NT2/D1 (cell line): ENCODE measurements around the gene HOXC13.

ENCODE experiments used
- DNase-seq: peaks from one replicate; pipeline ENCODE4 v3.0.0-alpha.2; 2011; ENCODE audit warnings: low read depth, low spot score
- H3K27me3 ChIP-seq: 2 replicates; pipeline ENCODE4 v1.6.0; 2011; ENCODE audit warnings: mild to moderate bottlenecking; ENCODE audit not compliant: insufficient read length, insufficient read depth
- H3K36me3 ChIP-seq: 2 replicates; pipeline ENCODE4 v1.6.1; 2011; ENCODE audit warnings: mild to moderate bottlenecking, low read length, mixed read lengths; ENCODE audit not compliant: insufficient read depth, insufficient read length
- H3K4me1 ChIP-seq: 2 replicates; pipeline ENCODE4 v1.5.1; 2011; ENCODE audit not compliant: insufficient read depth, insufficient read length
- H3K4me3 ChIP-seq: 2 replicates; pipeline ENCODE4 v1.5.1; 2011; ENCODE audit warnings: low read depth; ENCODE audit not compliant: insufficient read length
- H3K9ac ChIP-seq: 2 replicates; pipeline ENCODE4 v1.6.0; 2011; ENCODE audit warnings: low read depth; ENCODE audit not compliant: insufficient read length
- H3K9me3 ChIP-seq: 2 replicates; pipeline ENCODE4 v1.5.1; 2011; ENCODE audit warnings: mild to moderate bottlenecking, low read length; ENCODE audit not compliant: insufficient read depth
- SUZ12 ChIP-seq: IDR thresholded peaks from 2 replicates; pipeline ENCODE4 v1.6.1; 2011; ENCODE audit not compliant: insufficient read length, insufficient read depth; ENCODE audit errors: extremely low read depth
- YY1 ChIP-seq: IDR thresholded peaks from 2 replicates; pipeline ENCODE4 v1.6.1; 2011; ENCODE audit not compliant: insufficient read length, insufficient read depth
- ZNF274 ChIP-seq: IDR thresholded peaks from 2 replicates; pipeline ENCODE4 v1.6.1; 2011; ENCODE audit warnings: mild to moderate bottlenecking, low read depth, low read length

Gene HOXC13

GRCh38 chr12:53992377-53992889 is 53.8 kb downstream of the HOXC13 start:
- Histone ChIP-seq H3K4me3 (no peak overlapping the region), H3K4me1 (peaks cover 16% of the 10 kb centered on the region), H3K36me3 (no peaks in the 10 kb centered on the region), H3K9me3 (no peaks in the 10 kb centered on the region), H3K27me3 (peaks cover 100% of the 10 kb centered on the region), H3K9ac (no peak overlapping the region)
- TF ChIP-seq YY1 (no peak), ZNF274 (no peak), SUZ12 (no peak)
- DNase-seq: no peak

- peaks cover 100% of the 10 kb centered on the region for H3K27me3 ChIP-seq
- TF ChIP-seq ZNF274 (no peak), SUZ12 (no peak), YY1 (no peak)
- H3K9me3 ChIP-seq: no peaks in the 10 kb centered on the region
- no peak overlapping the region for H3K9ac ChIP-seq
- no peak for DNase-seq
- H3K36me3 ChIP-seq: no peaks in the 10 kb centered on the region
- no peak overlapping the region for H3K4me3 ChIP-seq
- H3K4me1 ChIP-seq: peaks cover 21% of the 10 kb centered on the region
Measured at GRCh38 chr12:53993162-53994008, 54.8 kb downstream of the HOXC13 start.

- Histone ChIP-seq H3K27me3 (peaks cover 100% of the 10 kb centered on the region), H3K4me3 (no peak overlapping the region), H3K36me3 (no peaks in the 10 kb centered on the region), H3K9ac (no peak overlapping the region), H3K4me1 (peaks cover 21% of the 10 kb centered on the region), H3K9me3 (no peaks in the 10 kb centered on the region)
- no peak for DNase-seq
- TF ChIP-seq YY1: no peak
- TF ChIP-seq ZNF274: no peak
- peak; percentile 84 for TF ChIP-seq SUZ12
Measured at GRCh38 chr12:53994009-53994263, 55.3 kb downstream of the HOXC13 start.

GRCh38 chr12:53994264-53995001 is 55.8 kb downstream of the HOXC13 start:
- H3K36me3 ChIP-seq: no peaks in the 10 kb centered on the region
- H3K9ac ChIP-seq: peak overlapping the region; percentile 3
- TF ChIP-seq ZNF274: no peak
- peak; percentile 96 for TF ChIP-seq SUZ12
- no peak for TF ChIP-seq YY1
- H3K9me3 ChIP-seq: no peaks in the 10 kb centered on the region
- H3K27me3 ChIP-seq: peaks cover 100% of the 10 kb centered on the region
- H3K4me3 ChIP-seq: no peak overlapping the region
- peaks cover 21% of the 10 kb centered on the region for H3K4me1 ChIP-seq
- DNase-seq: no peak

GRCh38 chr12:53995002-53995377 is 56.4 kb downstream of the HOXC13 start:
- no peak for DNase-seq
- peak overlapping the region; percentile 3 for H3K9ac ChIP-seq
- H3K4me3 ChIP-seq: no peak overlapping the region

GRCh38 chr12:53995378-53996239 is 57.0 kb downstream of the HOXC13 start:
- H3K4me3 ChIP-seq: peak overlapping the region; percentile 9
- H3K9ac ChIP-seq: peak overlapping the region; percentile 18
- no peaks in the 10 kb centered on the region for H3K9me3 ChIP-seq
- TF ChIP-seq ZNF274 (no peak), YY1 (no peak), SUZ12 (no peak)
- H3K4me1 ChIP-seq: peaks cover 26% of the 10 kb centered on the region
- H3K36me3 ChIP-seq: no peaks in the 10 kb centered on the region
- no peak for DNase-seq
- peaks cover 100% of the 10 kb centered on the region for H3K27me3 ChIP-seq

More at GRCh38 chr12:53995002-53995377, 56.4 kb downstream of the HOXC13 start:
- no peaks in the 10 kb centered on the region for H3K9me3 ChIP-seq
- peaks cover 100% of the 10 kb centered on the region for H3K27me3 ChIP-seq
- peaks cover 22% of the 10 kb centered on the region for H3K4me1 ChIP-seq
- TF ChIP-seq SUZ12 (no peak), ZNF274 (no peak), YY1 (no peak)
- H3K36me3 ChIP-seq: no peaks in the 10 kb centered on the region
